T1000 (cell line): ENCODE results near the gene SLC25A22.

Experiments
- DNase-seq: peaks from one replicate; lab custom pipeline; 2025; ENCODE audit warnings: mixed read lengths; lab: John Stamatoyannopoulos, UW

The SLC25A22 gene

DNA sequence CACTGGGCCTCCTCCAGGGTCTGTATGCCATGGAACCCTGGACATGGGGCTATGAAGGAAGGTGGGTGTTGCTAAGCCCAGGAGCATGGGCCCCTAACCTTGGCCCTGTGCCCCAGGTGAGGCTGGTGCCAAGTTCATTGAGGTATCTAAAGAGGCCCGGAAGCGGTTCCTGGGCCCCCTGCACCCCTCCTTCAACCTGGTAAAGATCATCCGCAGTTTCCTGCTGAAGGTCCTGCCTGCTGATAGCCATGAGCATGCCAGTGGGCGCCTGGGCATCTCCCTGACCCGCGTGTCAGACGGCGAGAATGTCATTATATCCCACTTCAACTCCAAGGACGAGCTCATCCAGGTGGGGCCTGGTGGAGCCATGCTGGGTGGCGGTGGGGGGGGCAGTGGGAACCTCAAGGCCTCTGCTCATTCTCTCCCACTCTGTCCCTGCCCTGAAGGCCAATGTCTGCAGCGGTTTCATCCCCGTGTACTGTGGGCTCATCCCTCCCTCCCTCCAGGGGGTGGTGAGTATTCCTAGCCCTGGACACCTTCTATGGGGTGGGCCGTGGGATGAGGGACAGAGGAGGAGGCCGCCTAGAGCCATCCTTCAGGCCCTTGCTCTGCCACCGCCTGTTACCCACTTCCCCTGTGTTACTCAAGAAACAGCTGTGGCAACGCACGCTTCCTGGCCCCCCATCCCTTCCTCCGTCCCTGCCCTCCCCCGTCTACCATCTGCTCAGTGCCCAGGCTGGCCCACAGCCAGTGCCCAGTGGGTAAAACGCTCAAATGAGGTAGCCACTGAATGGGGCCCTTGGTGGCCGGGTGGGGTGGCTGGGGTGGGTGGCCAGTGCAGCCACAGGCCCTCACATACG is 23.7 kb upstream of the SLC25A22 start:
- no peak for DNase-seq

GRCh38 chr11:820655-821511 is 22.8 kb upstream of the SLC25A22 start:
- no peak for DNase-seq

GRCh38 chr11:819943-820649 is 22.0 kb upstream of the SLC25A22 start:
- peak; percentile 44 for DNase-seq

DNA sequence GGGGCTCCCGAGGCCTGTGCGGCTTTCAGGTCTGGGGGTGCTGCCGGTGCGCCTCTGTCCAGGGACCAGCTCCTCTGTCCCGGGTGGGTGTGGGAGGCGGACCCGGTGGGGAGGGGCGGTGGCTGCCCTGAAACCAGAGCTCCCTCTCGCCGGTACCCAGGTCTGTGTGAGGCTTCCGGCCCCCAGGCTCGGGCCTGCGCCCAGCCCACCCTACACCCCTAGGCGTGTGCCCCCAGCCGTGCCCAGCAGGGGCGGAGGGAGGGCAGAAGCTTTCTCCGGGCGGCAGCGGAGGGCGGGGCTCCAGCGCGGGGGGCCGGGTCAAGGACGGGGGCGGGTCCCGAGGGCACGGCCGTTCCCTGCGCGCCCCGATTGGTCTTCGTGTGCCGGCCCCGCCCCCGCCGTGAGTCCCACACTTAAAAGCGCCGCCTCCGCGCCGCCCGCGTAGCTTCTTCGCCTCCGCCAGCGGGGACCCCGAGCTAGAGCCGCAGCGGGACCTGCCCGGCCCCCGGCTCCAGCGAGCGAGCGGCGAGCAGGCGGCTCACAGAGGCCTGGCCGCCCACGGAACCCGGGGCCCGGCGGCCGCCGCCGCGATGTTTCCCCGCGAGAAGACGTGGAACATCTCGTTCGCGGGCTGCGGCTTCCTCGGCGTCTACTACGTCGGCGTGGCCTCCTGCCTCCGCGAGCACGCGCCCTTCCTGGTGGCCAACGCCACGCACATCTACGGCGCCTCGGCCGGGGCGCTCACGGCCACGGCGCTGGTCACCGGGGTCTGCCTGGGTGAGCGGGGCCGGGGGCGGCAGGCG is 21.2 kb upstream of the SLC25A22 start:
- peak; percentile 80 for DNase-seq

GRCh38 chr11:818396-819128 is 20.5 kb upstream of the SLC25A22 start, which contains the start of gene PNPLA2:
PNPLA2 (plus strand) TSS chr11:818914; CDS start chr11:819719, 805 bp downstream.
- DNase-seq, result no peak

DNA sequence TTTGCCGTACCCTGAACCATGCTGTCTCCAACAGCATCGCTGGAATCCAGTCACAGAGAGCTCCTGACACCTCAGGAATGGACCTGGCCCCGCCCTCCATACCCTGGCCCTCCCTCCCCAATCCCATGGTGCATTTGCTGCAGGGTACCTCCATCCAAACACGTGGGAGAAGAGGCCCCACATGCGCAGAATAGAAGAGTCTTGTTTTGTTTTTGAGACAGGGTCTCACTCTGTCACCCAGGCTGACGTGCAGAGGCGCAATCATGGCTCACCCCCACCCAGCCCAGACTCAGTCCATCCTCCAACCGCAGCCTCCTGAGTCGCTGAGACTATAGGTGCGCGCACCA is 18.3 kb upstream of the SLC25A22 start:
- DNase-seq, result no peak

GRCh38 chr11:815675-816432 is 17.8 kb upstream of the SLC25A22 start:
- no peak for DNase-seq

- no peak for DNase-seq
Observed at GRCh38 chr11:813456-814096, 15.5 kb upstream of the SLC25A22 start.

DNA sequence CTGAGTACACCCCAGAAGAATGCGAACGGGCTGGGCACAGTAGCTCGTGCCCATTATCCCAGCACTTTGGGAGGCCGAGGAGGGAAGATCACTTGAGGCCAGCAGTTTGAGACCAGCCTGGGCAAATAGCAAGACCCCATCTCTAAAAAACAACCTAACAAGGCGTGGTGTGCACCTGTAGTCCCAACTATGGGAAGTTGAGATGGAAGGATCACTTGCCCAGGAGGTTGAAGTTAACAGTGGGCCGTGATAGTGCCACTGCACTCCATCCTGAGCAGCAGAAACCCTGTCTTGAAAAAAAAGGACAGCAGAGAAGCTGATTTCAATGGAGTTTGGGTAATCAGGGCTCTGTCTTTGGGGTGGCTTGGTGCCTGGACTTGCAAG is 15.0 kb upstream of the SLC25A22 start:
- no peak for DNase-seq

GRCh38 chr11:812390-812789 is 14.3 kb upstream of the SLC25A22 start:
- no peak for DNase-seq

- DNase-seq, result no peak
Observed at GRCh38 chr11:811446-812245, 13.6 kb upstream of the SLC25A22 start.

- no peak for DNase-seq
Observed at GRCh38 chr11:810040-810567, 12.0 kb upstream of the SLC25A22 start.

DNA sequence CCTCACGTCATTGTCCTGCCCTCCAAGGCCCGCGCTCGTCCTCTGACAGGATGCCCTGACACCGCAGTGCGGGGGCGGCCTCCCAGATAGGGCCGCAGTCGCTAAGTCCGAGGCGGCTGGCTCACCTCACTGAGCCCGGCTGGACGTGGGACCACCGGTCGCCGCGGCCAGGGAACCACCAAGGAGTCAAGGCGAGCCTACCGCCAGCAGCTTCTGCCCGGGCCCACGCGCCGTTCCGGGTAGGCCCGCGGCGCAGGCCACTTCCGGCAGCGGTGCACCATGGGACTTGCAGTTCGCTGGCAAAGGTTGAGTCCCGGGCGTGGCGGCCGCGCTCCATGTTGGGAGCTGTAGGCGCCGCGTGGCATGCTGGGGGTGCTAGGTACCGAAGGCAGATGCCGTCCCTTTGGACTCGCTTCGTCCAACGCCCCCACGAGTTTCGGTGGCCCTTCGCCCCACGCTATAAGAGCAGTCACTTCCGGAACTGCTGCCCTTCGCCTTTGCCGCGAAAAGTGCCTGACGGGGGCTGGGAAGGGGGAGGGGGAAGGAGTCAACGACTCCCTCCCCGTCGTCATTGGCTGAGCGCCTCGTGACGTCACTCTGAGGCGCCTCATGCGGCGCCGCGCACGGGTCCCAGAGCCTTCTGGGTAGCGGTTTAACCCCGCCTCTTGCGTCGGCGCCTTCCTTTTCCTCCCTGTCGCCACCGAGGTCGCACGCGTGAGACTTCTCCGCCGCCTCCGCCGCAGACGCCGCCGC is 11.4 kb upstream of the SLC25A22 start, which contains the start of gene RPLP2:
Gene RPLP2 (plus strand): TSS at position 681 of the 753 bp plus-strand sequence. CDS start 268 bp downstream, outside the sequence.
- peak; percentile 90 for DNase-seq

- no peak for DNase-seq
Observed at GRCh38 chr11:808427-809286, 10.6 kb upstream of the SLC25A22 start.

GRCh38 chr11:804599-804964 is 6.5 kb upstream of the SLC25A22 start:
- no peak for DNase-seq

DNA sequence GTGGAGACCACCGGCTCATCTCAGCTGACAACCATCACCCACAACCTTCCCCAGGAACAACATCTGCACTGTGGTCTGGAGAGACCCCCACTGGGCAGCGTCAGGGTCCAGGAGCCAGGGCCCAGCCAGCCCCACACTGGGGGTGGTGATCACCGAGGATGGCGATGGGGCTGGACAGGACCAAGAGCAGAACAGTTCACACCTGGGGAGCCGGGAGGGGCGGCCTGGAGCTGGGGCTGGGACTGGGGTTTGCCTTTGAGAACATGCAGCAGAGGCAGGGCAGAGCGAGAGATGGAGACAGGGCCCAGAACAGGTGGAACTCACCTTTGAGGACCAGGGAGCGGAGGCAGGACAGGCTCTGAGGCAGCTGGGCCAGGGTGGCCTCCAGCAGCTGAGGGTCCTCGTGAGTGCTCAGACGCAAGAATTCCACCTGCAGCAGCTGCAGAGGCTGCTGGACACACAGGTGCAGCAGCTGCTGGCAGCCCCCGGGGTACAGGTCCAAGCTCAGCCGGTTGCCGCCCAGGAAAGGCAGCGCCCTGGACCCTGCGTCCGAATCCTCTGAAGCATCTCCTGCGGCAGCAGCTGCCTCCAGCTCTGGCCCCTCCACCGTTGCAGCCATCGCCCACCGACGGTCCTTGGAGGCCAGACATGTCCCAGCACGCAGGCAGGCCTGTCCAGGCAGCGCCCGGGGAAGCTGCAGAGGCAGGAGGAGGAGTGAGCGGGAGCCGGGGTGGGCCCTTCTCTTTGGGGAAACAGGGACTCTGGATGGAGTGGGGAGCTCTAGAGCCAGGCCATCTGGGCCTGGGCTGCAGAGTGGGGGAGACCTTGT is 5.9 kb upstream of the SLC25A22 start:
- no peak for DNase-seq
